PC-3 (cell line): Measurements from ENCODE around the gene ZNHIT6.

ENCODE experiments used
- EZH2phosphoT487 ChIP-seq: fragments of 300-600 bp; sonication (generic); IDR thresholded peaks from 2 replicates; pipeline ENCODE4 v1.6.1; 2018; ENCODE audit warnings: mild to moderate bottlenecking, antibody characterized with exemption, low read length, borderline replicate concordance
- TF ChIP-seq, protein P1 (sequence below): fragments of 300-600 bp; sonication (generic); conservative IDR thresholded peaks from 2 replicates; pipeline ENCODE4 v1.5.1; 2017; ENCODE audit warnings: antibody characterized with exemption, low read depth, mild to moderate bottlenecking, low read length

DNA sequence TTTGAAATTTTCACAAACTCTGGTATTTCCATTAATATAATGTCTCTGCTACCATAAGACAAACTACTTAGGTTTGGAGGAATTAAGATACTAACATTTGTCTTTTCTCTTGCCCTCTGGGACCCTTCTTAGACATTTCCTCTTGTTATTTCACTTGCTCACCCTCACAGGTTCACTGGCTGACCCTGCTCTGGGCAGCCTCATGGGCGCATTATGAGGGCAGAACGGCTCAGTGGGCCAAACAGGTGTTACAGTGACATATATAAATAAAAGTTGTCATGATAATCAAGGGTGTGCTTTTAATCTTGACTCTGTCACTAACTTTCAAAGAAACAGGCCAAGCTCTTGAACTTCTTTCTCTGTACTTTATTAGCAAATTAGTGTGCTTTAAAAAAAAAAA lies 46.5 kb downstream of the ZNHIT6 start:
- TF ChIP-seq, protein P1, sequence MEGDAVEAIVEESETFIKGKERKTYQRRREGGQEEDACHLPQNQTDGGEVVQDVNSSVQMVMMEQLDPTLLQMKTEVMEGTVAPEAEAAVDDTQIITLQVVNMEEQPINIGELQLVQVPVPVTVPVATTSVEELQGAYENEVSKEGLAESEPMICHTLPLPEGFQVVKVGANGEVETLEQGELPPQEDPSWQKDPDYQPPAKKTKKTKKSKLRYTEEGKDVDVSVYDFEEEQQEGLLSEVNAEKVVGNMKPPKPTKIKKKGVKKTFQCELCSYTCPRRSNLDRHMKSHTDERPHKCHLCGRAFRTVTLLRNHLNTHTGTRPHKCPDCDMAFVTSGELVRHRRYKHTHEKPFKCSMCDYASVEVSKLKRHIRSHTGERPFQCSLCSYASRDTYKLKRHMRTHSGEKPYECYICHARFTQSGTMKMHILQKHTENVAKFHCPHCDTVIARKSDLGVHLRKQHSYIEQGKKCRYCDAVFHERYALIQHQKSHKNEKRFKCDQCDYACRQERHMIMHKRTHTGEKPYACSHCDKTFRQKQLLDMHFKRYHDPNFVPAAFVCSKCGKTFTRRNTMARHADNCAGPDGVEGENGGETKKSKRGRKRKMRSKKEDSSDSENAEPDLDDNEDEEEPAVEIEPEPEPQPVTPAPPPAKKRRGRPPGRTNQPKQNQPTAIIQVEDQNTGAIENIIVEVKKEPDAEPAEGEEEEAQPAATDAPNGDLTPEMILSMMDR: no peak; the same call in 1 of the 2 replicates
- no peak for TF ChIP-seq EZH2phosphoT487
